ENCODE data around the gene AUNIP.

The AUNIP gene

DNA sequence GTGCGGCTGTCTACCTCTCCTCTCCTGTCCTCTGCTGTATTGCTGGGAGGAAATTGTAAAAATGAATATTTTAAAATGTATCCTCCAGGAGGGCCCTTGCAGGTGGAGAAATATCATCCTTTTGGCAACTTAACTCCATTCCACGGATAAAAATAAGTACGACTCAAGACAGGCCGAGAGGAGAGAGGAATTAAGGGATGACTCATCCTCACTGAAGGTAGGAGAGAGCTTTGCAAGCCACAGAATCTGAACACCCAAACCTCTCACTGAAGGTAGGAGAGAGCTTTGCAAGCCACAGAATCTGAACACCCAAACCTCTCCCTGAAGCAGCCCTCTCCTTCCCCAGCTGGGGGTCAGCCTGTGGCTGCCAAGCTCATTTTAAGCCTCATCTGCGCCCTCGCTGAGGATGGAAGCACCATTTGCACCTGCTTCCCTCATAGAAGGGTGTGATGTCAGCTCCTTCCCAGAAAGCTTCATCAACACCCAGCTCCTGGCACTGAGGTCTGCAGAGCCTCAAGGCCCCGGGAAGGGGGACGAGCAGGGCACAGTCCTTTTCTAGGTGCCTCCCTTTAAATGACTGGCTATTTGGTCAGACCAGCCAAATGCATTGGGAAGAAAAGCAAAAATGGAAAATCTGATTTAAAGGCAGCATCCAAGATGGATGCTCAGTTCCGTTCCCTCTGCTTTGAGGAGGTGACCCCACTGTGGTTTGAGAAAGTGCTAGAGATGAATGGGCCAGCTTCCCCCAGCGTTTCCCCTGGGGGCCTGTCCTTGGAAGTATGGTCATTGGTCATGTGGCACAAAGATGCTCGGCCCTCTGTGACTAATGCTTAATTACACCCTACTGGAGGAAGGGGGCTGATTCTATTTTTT is 72.1 kb downstream of the AUNIP start:
- DNase-seq: no peak

DNA sequence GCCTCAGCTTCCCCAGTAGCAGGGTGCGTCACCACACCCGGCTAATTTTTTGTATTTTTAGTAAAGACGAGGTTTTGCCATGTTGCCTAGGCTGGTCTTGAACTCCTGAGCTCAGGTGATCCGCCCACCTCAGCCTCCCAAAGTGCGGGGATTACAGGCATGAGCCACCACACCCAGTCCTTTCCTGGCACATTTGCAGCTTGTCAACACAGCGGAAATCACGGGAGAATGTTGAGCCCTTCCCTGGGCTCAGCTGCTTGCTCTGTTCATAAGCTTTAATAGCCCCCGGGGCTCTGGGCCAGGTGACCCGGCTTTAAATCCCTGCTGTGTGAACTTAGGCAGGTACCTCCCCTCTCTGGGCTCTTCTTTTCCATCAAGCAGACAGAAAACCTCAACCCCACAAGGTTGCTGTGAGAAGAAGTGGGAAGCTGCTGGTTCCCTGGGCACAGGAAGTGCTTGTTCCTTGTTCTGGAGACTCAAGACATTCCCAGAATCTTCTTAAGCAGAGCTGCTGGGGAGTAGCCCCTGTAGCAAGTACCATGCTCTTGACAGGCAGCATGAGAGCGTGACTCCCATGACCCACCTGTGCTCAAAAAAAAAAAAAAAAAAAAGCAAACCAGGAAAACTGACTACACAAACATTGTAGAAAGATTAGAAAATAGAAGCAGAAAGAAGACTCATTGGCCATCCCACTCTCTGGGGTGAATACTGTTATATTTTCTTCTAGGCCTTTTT is 73.8 kb downstream of the AUNIP start:
- DNase-seq: no peak

DNA sequence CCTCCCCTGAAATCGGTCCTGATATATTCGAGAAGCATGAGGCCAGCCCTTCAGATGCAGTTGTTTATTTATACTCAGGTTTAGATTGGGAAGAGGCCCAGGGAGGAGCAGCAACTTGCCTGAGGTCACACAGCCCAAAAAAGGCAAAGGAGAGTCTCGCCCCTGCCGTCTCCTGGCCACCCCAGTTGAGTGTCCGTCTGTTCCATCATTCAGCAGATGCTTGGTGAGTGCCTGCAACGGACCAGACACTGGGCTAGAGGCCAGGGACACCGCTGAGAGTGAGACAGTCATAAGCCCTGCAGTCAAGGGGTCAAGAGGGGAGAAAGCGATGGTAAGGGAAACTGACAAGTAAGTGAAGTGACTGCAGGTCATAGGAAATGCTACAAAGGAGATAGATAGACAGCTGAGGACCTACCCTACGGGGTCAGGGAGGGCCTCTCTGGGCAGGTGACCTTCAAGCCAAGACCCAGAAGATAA is 74.6 kb downstream of the AUNIP start:
- no peak for DNase-seq

Measured in COR-L47 (cell line).